Measurements from ENCODE around the gene KIAA0753.
A peak's percentile ranks its signal among the peaks of the same experiment; 100 is the strongest.

DNA sequence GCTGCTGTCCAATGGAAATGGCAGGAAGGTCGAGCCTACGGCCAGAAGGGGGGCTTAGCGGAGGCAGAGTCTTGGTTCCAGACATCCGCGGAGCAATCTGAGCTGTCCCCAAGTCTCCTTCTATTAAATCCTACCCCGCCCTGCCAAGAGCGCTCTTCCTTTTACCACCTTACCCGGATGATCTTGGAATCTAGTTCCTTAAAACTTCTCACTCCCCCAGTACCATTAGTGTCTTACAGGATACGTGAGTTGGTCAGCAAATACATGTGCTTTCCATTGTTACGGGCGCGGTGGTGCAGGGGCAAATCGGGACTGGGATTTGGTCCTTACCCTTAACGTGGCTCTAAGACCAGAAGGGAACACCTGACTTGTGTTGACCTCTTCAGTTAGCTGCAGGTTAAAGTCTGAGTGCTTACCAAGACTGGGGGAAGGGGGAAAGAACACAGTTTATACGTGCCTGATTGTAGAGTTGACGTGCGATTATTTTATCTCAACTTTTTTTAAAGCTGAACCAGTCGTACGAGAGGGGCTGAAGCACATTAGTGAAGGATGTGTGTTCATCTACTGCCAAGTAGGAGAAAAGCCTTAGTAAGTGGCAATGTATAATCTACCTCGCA is 844 bp upstream of the KIAA0753 start:
- TF ChIP-seq MEF2D (tag; conservative IDR thresholded peaks at IDR 0.05; ENCODE audit: low read depth) = no peak
- TF ChIP-seq, protein P1, sequence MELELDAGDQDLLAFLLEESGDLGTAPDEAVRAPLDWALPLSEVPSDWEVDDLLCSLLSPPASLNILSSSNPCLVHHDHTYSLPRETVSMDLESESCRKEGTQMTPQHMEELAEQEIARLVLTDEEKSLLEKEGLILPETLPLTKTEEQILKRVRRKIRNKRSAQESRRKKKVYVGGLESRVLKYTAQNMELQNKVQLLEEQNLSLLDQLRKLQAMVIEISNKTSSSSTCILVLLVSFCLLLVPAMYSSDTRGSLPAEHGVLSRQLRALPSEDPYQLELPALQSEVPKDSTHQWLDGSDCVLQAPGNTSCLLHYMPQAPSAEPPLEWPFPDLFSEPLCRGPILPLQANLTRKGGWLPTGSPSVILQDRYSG (tag; conservative IDR thresholded peaks at IDR 0.05; ENCODE audit: low read depth) = no peak
- no peak for TF ChIP-seq FOXM1 (IDR thresholded peaks at IDR 0.05; ENCODE audit: low read depth)
- no peak for TF ChIP-seq FOXM1 (CRISPR knock-in tag; IDR thresholded peaks at IDR 0.05; ENCODE audit: low read depth)
- TF ChIP-seq JUNB (CRISPR knock-in tag; conservative IDR thresholded peaks at IDR 0.05) = no peak
- no peak for TF ChIP-seq ETS2 (tag; IDR thresholded peaks at IDR 0.05; ENCODE audit: borderline replicate concordance, poor library complexity, severe bottlenecking)
- no peak for TF ChIP-seq POLR2AphosphoS5 (IDR thresholded peaks at IDR 0.05; ENCODE audit: control insufficient read depth, insufficient read depth, low read depth, low read length)
- no peak for TF ChIP-seq EP300 (IDR thresholded peaks at IDR 0.05; ENCODE audit: low read length)
- TF ChIP-seq, protein P2, sequence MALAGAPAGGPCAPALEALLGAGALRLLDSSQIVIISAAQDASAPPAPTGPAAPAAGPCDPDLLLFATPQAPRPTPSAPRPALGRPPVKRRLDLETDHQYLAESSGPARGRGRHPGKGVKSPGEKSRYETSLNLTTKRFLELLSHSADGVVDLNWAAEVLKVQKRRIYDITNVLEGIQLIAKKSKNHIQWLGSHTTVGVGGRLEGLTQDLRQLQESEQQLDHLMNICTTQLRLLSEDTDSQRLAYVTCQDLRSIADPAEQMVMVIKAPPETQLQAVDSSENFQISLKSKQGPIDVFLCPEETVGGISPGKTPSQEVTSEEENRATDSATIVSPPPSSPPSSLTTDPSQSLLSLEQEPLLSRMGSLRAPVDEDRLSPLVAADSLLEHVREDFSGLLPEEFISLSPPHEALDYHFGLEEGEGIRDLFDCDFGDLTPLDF (CRISPR knock-in tag; IDR thresholded peaks at IDR 0.05) = no peak
- TF ChIP-seq POLR2A (conservative IDR thresholded peaks at IDR 0.05) = no peak
- TF ChIP-seq FOXA1 (IDR thresholded peaks at IDR 0.05; ENCODE audit: borderline replicate concordance) = no peak
- 0 out of 2 replicates have a peak, but pooled peaks have one; percentile 22 for TF ChIP-seq ZNF551 (CRISPR knock-in tag; IDR thresholded peaks at IDR 0.05)

All from K562 (cell line).